AG04450 (cell line): ENCODE results near the gene EZR. TPM values are rescaled to one million over a fixed set of nuclear protein-coding genes. Genes with fewer than 3 reads are reported as not detected.

Source experiments
- CTCF ChIA-PET: fragments of 300-600, 350-600 bp; formaldehyde crosslinking; extraction: SDS; loops from one replicate; lab custom pipeline; 2022; ENCODE audit warnings: antibody characterized with exemption, inconsistent platforms; lab: Charles Lee
- POLR2A ChIA-PET: fragments of 350-600 bp; formaldehyde crosslinking; extraction: SDS; loops from one replicate; lab custom pipeline; 2021; ENCODE audit warnings: antibody characterized with exemption, inconsistent platforms; lab: Yijun Ruan, JAX
- DNase-seq: peaks from one replicate; pipeline ENCODE4 v3.0.0-alpha.2; 2011; ENCODE audit warnings: low read depth, low spot score
- H3K27ac ChIP-seq: one replicate; pipeline ENCODE4 v1.5.1; 2012; ENCODE audit warnings: low read depth, low read length, control low read depth
- H3K27me3 ChIP-seq: one replicate; pipeline ENCODE4 v1.6.0; 2012; ENCODE audit warnings: low read length; ENCODE audit not compliant: control insufficient read depth, insufficient read depth
- H3K4me3 ChIP-seq: 2 replicates; pipeline ENCODE4 v1.5.1; 2011; ENCODE audit warnings: mild to moderate bottlenecking, low read depth, low read length, control low read depth
- H3K9me3 ChIP-seq: 2 replicates; pipeline ENCODE4 v1.5.1; 2012; ENCODE audit warnings: low read length; ENCODE audit not compliant: control insufficient read depth, insufficient read depth
- polyA plus RNA-seq: library from polyadenylated mRNA; depleted of rRNA; stranded (reverse); fragments of >200 nt; gene quantifications from 2 replicates; pipeline ENCODE4 v1.2.3, GENCODE V29; 2011
- TF ChIP-seq, protein P1 (sequence below): IDR thresholded peaks from 2 replicates; pipeline ENCODE4 v1.5.1; 2011; ENCODE audit warnings: low read depth, low read length, control low read depth, inconsistent platforms

EZR gene
- polyA plus RNA-seq, 1 experiment, result 61.2 TPM

- TF ChIP-seq, protein P1, sequence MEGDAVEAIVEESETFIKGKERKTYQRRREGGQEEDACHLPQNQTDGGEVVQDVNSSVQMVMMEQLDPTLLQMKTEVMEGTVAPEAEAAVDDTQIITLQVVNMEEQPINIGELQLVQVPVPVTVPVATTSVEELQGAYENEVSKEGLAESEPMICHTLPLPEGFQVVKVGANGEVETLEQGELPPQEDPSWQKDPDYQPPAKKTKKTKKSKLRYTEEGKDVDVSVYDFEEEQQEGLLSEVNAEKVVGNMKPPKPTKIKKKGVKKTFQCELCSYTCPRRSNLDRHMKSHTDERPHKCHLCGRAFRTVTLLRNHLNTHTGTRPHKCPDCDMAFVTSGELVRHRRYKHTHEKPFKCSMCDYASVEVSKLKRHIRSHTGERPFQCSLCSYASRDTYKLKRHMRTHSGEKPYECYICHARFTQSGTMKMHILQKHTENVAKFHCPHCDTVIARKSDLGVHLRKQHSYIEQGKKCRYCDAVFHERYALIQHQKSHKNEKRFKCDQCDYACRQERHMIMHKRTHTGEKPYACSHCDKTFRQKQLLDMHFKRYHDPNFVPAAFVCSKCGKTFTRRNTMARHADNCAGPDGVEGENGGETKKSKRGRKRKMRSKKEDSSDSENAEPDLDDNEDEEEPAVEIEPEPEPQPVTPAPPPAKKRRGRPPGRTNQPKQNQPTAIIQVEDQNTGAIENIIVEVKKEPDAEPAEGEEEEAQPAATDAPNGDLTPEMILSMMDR, result no peak
- no peak for DNase-seq
- ChIA-PET POLR2A (no interaction called here), CTCF (no interaction called here)
- H3K9me3 ChIP-seq, result no peaks in the 10 kb centered on the region
- no peak overlapping the region for H3K4me3 ChIP-seq
- no peaks in the 10 kb centered on the region for H3K27me3 ChIP-seq
- H3K27ac ChIP-seq, result no peak overlapping the region
Measured at GRCh38 chr6:158770533-158771330, 48.4 kb downstream of the EZR start.

GRCh38 chr6:158769771-158770432, 49.3 kb downstream of the EZR start:
- Histone ChIP-seq H3K27ac (no peak overlapping the region), H3K4me3 (no peak overlapping the region), H3K9me3 (no peaks in the 10 kb centered on the region), H3K27me3 (no peaks in the 10 kb centered on the region)
- ChIA-PET POLR2A (no interaction called here), CTCF (no interaction called here)
- no peak for DNase-seq
- TF ChIP-seq, protein P1, result no peak

DNA sequence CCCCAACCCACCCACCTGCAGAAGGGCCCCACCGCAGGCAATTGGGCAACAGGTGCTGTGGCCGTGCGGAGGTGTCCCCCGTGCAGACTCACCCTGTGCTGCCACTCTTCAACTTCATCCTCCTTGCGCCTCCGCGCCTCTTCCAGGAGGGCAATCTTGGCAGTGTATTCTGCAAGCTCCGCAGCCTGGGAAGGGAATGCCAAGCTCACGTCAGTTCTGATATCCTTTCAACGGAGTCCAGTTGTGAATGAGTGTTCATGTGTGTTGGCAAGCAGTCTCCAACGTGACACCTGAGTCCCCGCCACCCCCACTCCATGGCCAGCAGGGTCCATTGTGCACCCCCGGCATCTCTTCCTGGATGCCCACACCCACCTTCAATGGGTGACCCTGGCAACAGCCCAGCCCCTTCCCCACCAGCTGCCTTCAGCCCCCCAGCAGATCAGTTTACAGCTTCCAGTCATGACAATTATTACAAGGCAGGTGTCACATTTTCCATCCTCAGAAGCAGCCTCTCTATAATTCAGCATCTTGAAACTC, 49.9 kb downstream of the EZR start:
- no peaks in the 10 kb centered on the region for H3K27me3 ChIP-seq
- H3K9me3 ChIP-seq, result no peaks in the 10 kb centered on the region
- CTCF ChIA-PET, result interaction anchor here (0.7 kb wide), 1 partner anchor 63 kb away, joined by 5 read pairs; no protein-coding TSS in a partner anchor
- TF ChIP-seq, protein P1, result no peak
- POLR2A ChIA-PET, result no interaction called here
- no peak overlapping the region for H3K4me3 ChIP-seq
- no peak overlapping the region for H3K27ac ChIP-seq
- no peak for DNase-seq

DNA sequence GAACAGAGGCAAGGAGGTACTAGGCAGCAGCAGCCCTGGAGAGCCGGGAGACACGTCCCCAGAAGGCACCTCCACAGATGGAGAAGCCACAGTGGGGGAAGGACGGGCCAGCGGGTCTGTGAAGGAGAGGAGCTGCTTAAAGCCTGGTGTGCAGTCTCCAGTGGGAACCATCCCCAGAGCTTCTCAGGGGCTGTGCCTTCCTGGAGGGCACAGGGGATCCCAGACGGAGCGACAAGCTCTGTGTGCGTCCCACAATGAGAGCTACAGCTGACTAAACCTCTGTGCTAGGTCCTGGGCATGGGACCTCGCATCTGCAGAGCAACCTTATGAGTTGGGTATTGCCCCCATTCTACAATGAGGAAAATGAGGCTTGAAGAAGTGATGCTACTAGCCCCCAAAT, 50.7 kb downstream of the EZR start:
- ChIA-PET CTCF (interaction anchor here (0.7 kb wide), 1 partner anchor 62 kb away, joined by 5 read pairs; no protein-coding TSS in a partner anchor), POLR2A (no interaction called here)
- TF ChIP-seq, protein P1, result no peak
- Histone ChIP-seq H3K27ac (no peak overlapping the region), H3K4me3 (no peak overlapping the region), H3K9me3 (no peaks in the 10 kb centered on the region), H3K27me3 (no peaks in the 10 kb centered on the region)
- DNase-seq, result no peak

GRCh38 chr6:158767709-158768108, 51.5 kb downstream of the EZR start:
- ChIA-PET CTCF (interaction anchor here (0.5 kb wide), 1 partner anchor 337 kb away, joined by 4 read pairs; no protein-coding TSS in a partner anchor), POLR2A (no interaction called here)
- H3K9me3 ChIP-seq, result no peaks in the 10 kb centered on the region
- H3K27ac ChIP-seq, result no peak overlapping the region
- no peaks in the 10 kb centered on the region for H3K27me3 ChIP-seq
- TF ChIP-seq, protein P1, result no peak
- no peak for DNase-seq
- no peak overlapping the region for H3K4me3 ChIP-seq
